ENCODE data around the gene CDHR2. TPM values are rescaled to one million over a fixed set of nuclear protein-coding genes. Genes with fewer than 3 reads are reported as not detected.

Gene CDHR2, protein sequence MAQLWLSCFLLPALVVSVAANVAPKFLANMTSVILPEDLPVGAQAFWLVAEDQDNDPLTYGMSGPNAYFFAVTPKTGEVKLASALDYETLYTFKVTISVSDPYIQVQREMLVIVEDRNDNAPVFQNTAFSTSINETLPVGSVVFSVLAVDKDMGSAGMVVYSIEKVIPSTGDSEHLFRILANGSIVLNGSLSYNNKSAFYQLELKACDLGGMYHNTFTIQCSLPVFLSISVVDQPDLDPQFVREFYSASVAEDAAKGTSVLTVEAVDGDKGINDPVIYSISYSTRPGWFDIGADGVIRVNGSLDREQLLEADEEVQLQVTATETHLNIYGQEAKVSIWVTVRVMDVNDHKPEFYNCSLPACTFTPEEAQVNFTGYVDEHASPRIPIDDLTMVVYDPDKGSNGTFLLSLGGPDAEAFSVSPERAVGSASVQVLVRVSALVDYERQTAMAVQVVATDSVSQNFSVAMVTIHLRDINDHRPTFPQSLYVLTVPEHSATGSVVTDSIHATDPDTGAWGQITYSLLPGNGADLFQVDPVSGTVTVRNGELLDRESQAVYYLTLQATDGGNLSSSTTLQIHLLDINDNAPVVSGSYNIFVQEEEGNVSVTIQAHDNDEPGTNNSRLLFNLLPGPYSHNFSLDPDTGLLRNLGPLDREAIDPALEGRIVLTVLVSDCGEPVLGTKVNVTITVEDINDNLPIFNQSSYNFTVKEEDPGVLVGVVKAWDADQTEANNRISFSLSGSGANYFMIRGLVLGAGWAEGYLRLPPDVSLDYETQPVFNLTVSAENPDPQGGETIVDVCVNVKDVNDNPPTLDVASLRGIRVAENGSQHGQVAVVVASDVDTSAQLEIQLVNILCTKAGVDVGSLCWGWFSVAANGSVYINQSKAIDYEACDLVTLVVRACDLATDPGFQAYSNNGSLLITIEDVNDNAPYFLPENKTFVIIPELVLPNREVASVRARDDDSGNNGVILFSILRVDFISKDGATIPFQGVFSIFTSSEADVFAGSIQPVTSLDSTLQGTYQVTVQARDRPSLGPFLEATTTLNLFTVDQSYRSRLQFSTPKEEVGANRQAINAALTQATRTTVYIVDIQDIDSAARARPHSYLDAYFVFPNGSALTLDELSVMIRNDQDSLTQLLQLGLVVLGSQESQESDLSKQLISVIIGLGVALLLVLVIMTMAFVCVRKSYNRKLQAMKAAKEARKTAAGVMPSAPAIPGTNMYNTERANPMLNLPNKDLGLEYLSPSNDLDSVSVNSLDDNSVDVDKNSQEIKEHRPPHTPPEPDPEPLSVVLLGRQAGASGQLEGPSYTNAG (N-terminal part only)
- total RNA-seq (under 1 TPM in 1 of 2 donors, not detected in 1; 0.26 TPM), polyA plus RNA-seq (ENCODE audit: insufficient read length in 6 of 6) (under 1 TPM; 0.18 to 0.92 (median 0.46) TPM)
- long read RNA-seq, donor 1, partial matches to known transcripts, result 23 of 23 reads
- long read RNA-seq, donor 1, other reads (novel, unspliced or antisense), result 0 of 23 reads
- long read RNA-seq, donor 2, result 0 reads
- long read RNA-seq, donor 3, result 0 reads
- long read RNA-seq, donor 4, result 0 reads
- long read RNA-seq, donor 5, result 0 reads
- long read RNA-seq, donor 6, result 0 reads
- long read RNA-seq, donor 7, result 0 reads
- long read RNA-seq, donor 8, result 0 reads
- long read RNA-seq, donor 9, result 0 reads
- long read RNA-seq, donor 10, result 0 reads
- long read RNA-seq, donor 11, partial matches to known transcripts, result 251 of 326 reads
- long read RNA-seq, donor 11, other reads (novel, unspliced or antisense), result 75 of 326 reads
- long read RNA-seq, donor 12, result 0 reads

DNA sequence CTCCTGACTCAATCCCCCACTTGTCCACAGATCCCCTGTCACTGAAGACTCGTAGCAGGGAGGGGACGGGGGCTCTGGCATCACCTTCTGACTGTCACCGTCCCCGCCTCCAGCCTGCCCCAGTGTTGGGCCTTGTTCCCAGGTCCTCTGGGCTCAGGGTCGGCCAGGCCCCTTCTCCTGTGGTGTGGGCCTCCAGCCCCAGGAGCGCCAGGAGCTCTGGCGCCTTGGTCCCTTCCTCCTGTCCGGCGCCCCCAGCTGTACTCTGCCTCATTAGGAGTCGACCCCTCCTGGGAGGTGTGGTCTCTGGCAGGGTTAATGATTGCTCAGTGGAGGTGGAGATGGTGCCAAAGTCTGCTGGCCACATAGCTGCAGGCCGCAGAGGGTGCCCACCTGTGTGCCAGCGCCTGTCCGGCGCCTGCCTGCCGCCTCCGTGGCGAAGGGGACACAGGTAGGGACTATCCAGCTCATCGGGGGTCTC is at the start of gene CDHR2:
CDHR2 (plus strand) TSS at position 376 of the 478 bp plus-strand sequence. CDS start 16,011 bp downstream, outside the sequence.
- no peaks in the 10 kb centered on the region for H3K9me3 ChIP-seq
- no peak within 1 kb of the TSS for H3K4me3 ChIP-seq
- ATAC-seq (no peak), DNase-seq (no peak)
- TF ChIP-seq, protein P1, sequence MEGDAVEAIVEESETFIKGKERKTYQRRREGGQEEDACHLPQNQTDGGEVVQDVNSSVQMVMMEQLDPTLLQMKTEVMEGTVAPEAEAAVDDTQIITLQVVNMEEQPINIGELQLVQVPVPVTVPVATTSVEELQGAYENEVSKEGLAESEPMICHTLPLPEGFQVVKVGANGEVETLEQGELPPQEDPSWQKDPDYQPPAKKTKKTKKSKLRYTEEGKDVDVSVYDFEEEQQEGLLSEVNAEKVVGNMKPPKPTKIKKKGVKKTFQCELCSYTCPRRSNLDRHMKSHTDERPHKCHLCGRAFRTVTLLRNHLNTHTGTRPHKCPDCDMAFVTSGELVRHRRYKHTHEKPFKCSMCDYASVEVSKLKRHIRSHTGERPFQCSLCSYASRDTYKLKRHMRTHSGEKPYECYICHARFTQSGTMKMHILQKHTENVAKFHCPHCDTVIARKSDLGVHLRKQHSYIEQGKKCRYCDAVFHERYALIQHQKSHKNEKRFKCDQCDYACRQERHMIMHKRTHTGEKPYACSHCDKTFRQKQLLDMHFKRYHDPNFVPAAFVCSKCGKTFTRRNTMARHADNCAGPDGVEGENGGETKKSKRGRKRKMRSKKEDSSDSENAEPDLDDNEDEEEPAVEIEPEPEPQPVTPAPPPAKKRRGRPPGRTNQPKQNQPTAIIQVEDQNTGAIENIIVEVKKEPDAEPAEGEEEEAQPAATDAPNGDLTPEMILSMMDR (IDR thresholded peaks at IDR 0.05), result no peak
- peaks cover 0 to 27% of the 10 kb centered on the region in 2 donors for H3K4me1 ChIP-seq
- peaks cover 0 to 38% of the 10 kb centered on the region in 2 donors for H3K27me3 ChIP-seq
- no peaks in the 10 kb centered on the region for H3K36me3 ChIP-seq
- intact Hi-C loops (cut with DNase I), result no loop called here
- peak within 1 kb of the TSS in 1 of 2 donors; percentile 61 for H3K27ac ChIP-seq

- TF ChIP-seq, protein P1 (IDR thresholded peaks at IDR 0.05), result no peak
- Histone ChIP-seq H3K4me3 (no peak overlapping the region), H3K27ac (no peak overlapping the region), H3K4me1 (no peaks in the 10 kb centered on the region), H3K27me3 (no peaks in the 10 kb centered on the region), H3K36me3 (peaks cover 3 to 99% of the 10 kb centered on the region in 2 donors), H3K9me3 (no peaks in the 10 kb centered on the region)
- intact Hi-C loops (cut with DNase I), result no loop called here
- DNase-seq (no peak), ATAC-seq (no peak)
Observed at GRCh38 chr5:176500511-176500910, 48.6 kb upstream of the CDHR2 start.

GRCh38 chr5:176501333-176501732 is 47.8 kb upstream of the CDHR2 start:
- TF ChIP-seq, protein P1 (IDR thresholded peaks at IDR 0.05), result no peak
- Histone ChIP-seq H3K4me3 (no peak overlapping the region), H3K27me3 (no peaks in the 10 kb centered on the region), H3K4me1 (no peaks in the 10 kb centered on the region), H3K27ac (no peak overlapping the region), H3K36me3 (peaks cover 0 to 99% of the 10 kb centered on the region in 2 donors), H3K9me3 (no peaks in the 10 kb centered on the region)
- intact Hi-C loops (cut with DNase I), result no loop called here
- ATAC-seq (no peak), DNase-seq (no peak)

DNA sequence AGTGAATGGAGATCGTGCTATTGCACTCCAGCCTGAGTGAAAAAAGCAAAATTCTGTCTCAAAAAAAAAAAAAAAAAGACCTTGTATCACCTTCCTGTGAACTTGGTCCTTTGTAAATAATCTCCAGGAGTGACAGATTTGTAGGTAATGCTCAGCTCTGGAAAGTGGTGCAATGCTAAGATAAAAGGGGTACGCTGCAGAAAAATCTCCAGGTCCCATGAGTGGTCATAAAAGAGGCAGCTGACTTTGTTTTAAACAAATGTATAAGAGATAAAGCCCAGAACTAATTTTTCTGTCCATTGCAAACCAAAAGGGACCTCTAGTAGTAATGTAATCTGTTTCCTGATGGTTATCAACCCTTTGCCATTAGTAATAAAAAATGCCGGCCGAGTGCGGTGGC is 45.6 kb upstream of the CDHR2 start:
- intact Hi-C loops (cut with DNase I), result no loop called here
- peaks cover 0 to 99% of the 10 kb centered on the region in 2 donors for H3K36me3 ChIP-seq

More for the DNA sequence above, 45.6 kb upstream of the CDHR2 start:
- ATAC-seq (no peak), DNase-seq (no peak)
- Histone ChIP-seq H3K27me3 (no peaks in the 10 kb centered on the region), H3K4me3 (no peak overlapping the region), H3K4me1 (no peaks in the 10 kb centered on the region), H3K9me3 (no peaks in the 10 kb centered on the region), H3K27ac (no peak overlapping the region)
- TF ChIP-seq, protein P1 (IDR thresholded peaks at IDR 0.05), result no peak

Data from left lung (tissue), 14 donors.